Heart right ventricle (tissue), 16 donors: ENCODE measurements around the gene ITPKB. TPM values are rescaled to one million over a fixed set of nuclear protein-coding genes. Genes with fewer than 3 reads are reported as not detected.
A peak's percentile ranks its signal among the peaks of the same experiment; 100 is the strongest.

Experiments
- ATAC-seq, 8 donors: fragments of 200-7000 bp; cut with Tn5 transposase; one replicate each; pipeline ENCODE4 v1.9.1; 2020; ENCODE audit warnings: mild to moderate bottlenecking in 8 of 8, moderate library complexity in 8 of 8, moderate number of reproducible peaks in 1 of 8
- DNase-seq, 2 donors: peaks; one replicate each; pipeline ENCODE4 v3.0.0-alpha.2; 2020
- H3K27ac ChIP-seq, 10 donors: fragments of 200-600 bp; sonication (generic) in 2 of 10; one replicate each; pipeline versions ENCODE4 v1.5.0 to v1.8.0; 2020 to 2022; ENCODE audit warnings: mild to moderate bottlenecking in 3 of 10
- H3K27me3 ChIP-seq, 7 donors: fragments of 200-600 bp; one replicate each; pipeline ENCODE4 v1.8.0; 2021 to 2022; ENCODE audit warnings: mild to moderate bottlenecking in 2 of 7
- H3K36me3 ChIP-seq, 9 donors: fragments of 200-600 bp; sonication (generic) in 1 of 9; one replicate each; pipeline versions ENCODE4 v1.5.0 to v1.8.0; 2020 to 2022; ENCODE audit warnings: mild to moderate bottlenecking in 2 of 9
- H3K4me1 ChIP-seq, 9 donors: fragments of 200-600 bp; sonication (generic) in 1 of 9; one replicate each; pipeline versions ENCODE4 v1.5.0 to v1.8.0; 2020 to 2022; ENCODE audit warnings: mild to moderate bottlenecking in 4 of 9
- H3K4me3 ChIP-seq, 10 donors: fragments of 200-600 bp; sonication (generic) in 2 of 10; one replicate each; pipeline versions ENCODE4 v1.5.0 to v1.8.0; 2020 to 2022; ENCODE audit warnings: mild to moderate bottlenecking in 7 of 10, moderate library complexity in 2 of 10
- H3K9me3 ChIP-seq, 11 donors: fragments of 200-600 bp in 10 of 11; sonication (generic) in 2 of 11; one replicate each; pipeline versions ENCODE4 v1.5.0 to v1.8.0; 2013 to 2022; ENCODE audit warnings: mild to moderate bottlenecking in 2 of 11, control low read depth in 1 of 11, moderate library complexity in 1 of 11
- CTCF ChIP-seq, 9 donors: fragments of 200-600 bp; sonication (generic) in 2 of 9; IDR thresholded peaks; one replicate each; pipeline versions ENCODE4 v1.5.0 to v1.8.0; 2021 to 2022; ENCODE audit warnings: antibody characterized with exemption in 9 of 9, mild to moderate bottlenecking in 5 of 9, moderate library complexity in 1 of 9
- WGBS, 2 donors: extraction: QIAGEN DNeasy Blood & Tissue Kit; methylation state at CpG; one replicate each; pipeline ENCODE4 v1.1.7; 2013; ENCODE audit warnings: inconsistent platforms in 1 of 2; 5-methylcytosine and 5-hydroxymethylcytosine counted together
- intact Hi-C, 10 donors: fragments of 100-400 bp; cut with DNase I; formaldehyde crosslinking; loops; one replicate each; pipeline versions ENCODE4 v1.11.1 to v1.14.2; 2022
- long read RNA-seq, 3 donors: library from polyadenylated mRNA; unstranded; transcript quantifications; one replicate each; pipeline ENCODE4 v2.0.0, GENCODE V29; 2020 to 2021
- polyA plus RNA-seq, 2 donors: library from polyadenylated mRNA; stranded (reverse); fragments of 200-250 nt; gene quantifications; one replicate each; pipeline ENCODE4 v1.2.3, GENCODE V29; 2013
- total RNA-seq, 10 donors: library from RNA; stranded (reverse); fragmentation: NEBNext Ultra II Directional in 3 of 10; extraction: Animal tissue kit (Norgen Biotek cat#: 25700) in 3 of 10; gene quantifications; one replicate each; pipeline versions ENCODE4 v1.2.1 to v1.2.4, GENCODE V29; 2021 to 2023
- donor health status: Arrhythmogenic right ventricular cardiomyopathy.
- donor health status: ischemic (EF 13 %, LVEDD 7.1; RV severe dilation, severe dysfunction).
- donor health status: healthy with polysubstance abuse.
- donor health status: DM: no; HTN: yes; CAD: no.
- donor health status: DM: no; HTN: no; CAD: no.
- donor health status: ischemic (EF 25% LVEDD 6.9; RV normal size, moderate dysfunction).
- donor health status: ischemic (EF 25% LVEDD 5.7; RV mildly dilated, moderate dysfunction).
- donor health status: healthy.
- donor health status: DM: yes; HTN: yes; CAD: no.
- donor health status: Ischemic cardiomyopathy.
- donor health status: ischemic (EF 35%, LVEDD 5.7; RV mildly dilated, moderate dysfunction).
- donor health status: nonischemic (EF 11% LVEDD 7.7; RV severe dilation, severe dysfunction).
- donor health status: DM: yes; HTN: yes; CAD: no.
- donor health status: PGD.
- donor health status: ischemic (EF 29% LVEDD 5.4; RV normal size, mild dysfunction).
- donor health status: nonischemic (EF 23%, LVEDD 6.1; RV moderate dilation, normal function).

The ITPKB gene
- total RNA-seq, result 10 to 100 TPM; 12.1 to 30.5 (median 16.6) TPM
- 10 to 100 TPM in 1 of 2 donors, 1 to 10 TPM in 1; 4.5 to 17.0 TPM for polyA plus RNA-seq
- long read RNA-seq, donor 1, full-length matches to known transcripts, result 8 of 27 reads
- long read RNA-seq, donor 1, partial matches to known transcripts, result 5 of 27 reads
- long read RNA-seq, donor 1, other reads (novel, unspliced or antisense), result 14 of 27 reads
- long read RNA-seq, donor 2, full-length matches to known transcripts, result 15 of 38 reads
- long read RNA-seq, donor 2, partial matches to known transcripts, result 4 of 38 reads
- long read RNA-seq, donor 2, other reads (novel, unspliced or antisense), result 19 of 38 reads
- long read RNA-seq, donor 3, full-length matches to known transcripts, result 3 of 10 reads
- long read RNA-seq, donor 3, partial matches to known transcripts, result 5 of 10 reads
- long read RNA-seq, donor 3, other reads (novel, unspliced or antisense), result 2 of 10 reads

- WGBS, 2 donors, result 5 to 7% methylated on average over 23 of the region's 23 CpGs
- intact Hi-C loops, result loop anchor here (2.0 to 10.0 kb wide), 13 partner anchors 37 to 104 kb away; no protein-coding TSS in a partner anchor
Measured at GRCh38 chr1:226738995-226739695, at the start of gene ITPKB. Gene ITPKB (minus strand): TSS chr1:226739282. CDS start chr1:226737458, 1,824 bp downstream.

GRCh38 chr1:226787638-226788037 lies 48.6 kb upstream of the ITPKB start:
- 95 to 96% methylated on average over 7 of the region's 7 CpGs for WGBS, 2 donors
- H3K36me3 ChIP-seq, result no peaks in the 10 kb centered on the region
- no peaks in the 10 kb centered on the region for H3K9me3 ChIP-seq
- ATAC-seq (no peak), DNase-seq (no peak)
- no peak overlapping the region for H3K27ac ChIP-seq
- no peak for TF ChIP-seq CTCF (IDR thresholded peaks at IDR 0.05)
- peaks cover 0 to 13% (median 6%) of the 10 kb centered on the region in 9 donors for H3K4me1 ChIP-seq
- no peaks in the 10 kb centered on the region for H3K27me3 ChIP-seq
- H3K4me3 ChIP-seq, result no peak overlapping the region
- intact Hi-C loops, result no loop called here

More at GRCh38 chr1:226738995-226739695, at the start of gene ITPKB:
- no peak for TF ChIP-seq CTCF (IDR thresholded peaks at IDR 0.05)
- peaks cover 0 to 30% (median 3%) of the 10 kb centered on the region in 9 donors for H3K36me3 ChIP-seq
- DNase-seq (peak; percentile 44 to 84), ATAC-seq (peak; percentile 38 to 76 (median 64))
- peaks cover 4 to 46% (median 37%) of the 10 kb centered on the region in 9 donors for H3K4me1 ChIP-seq
- H3K27me3 ChIP-seq, result no peaks in the 10 kb centered on the region
- H3K27ac ChIP-seq, result peak within 1 kb of the TSS; percentile 73 to 97 (median 91)
- H3K9me3 ChIP-seq, result peaks cover 0 to 20% (median 0%) of the 10 kb centered on the region in 11 donors
- H3K4me3 ChIP-seq, result peak within 1 kb of the TSS; percentile 54 to 98 (median 82)

- H3K4me1 ChIP-seq, result peaks cover 0 to 13% (median 6%) of the 10 kb centered on the region in 9 donors
- ATAC-seq, result no peak
- H3K4me3 ChIP-seq, result no peak overlapping the region
- no peak for DNase-seq
- no peaks in the 10 kb centered on the region for H3K27me3 ChIP-seq
- no peak for TF ChIP-seq CTCF (IDR thresholded peaks at IDR 0.05)
- intact Hi-C loops, result no loop called here
- H3K9me3 ChIP-seq, result no peaks in the 10 kb centered on the region
- 85 to 90% methylated on average over 2 of the region's 2 CpGs for WGBS, 2 donors
- no peaks in the 10 kb centered on the region for H3K36me3 ChIP-seq
- no peak overlapping the region for H3K27ac ChIP-seq
Measured at GRCh38 chr1:226787071-226787470, 48.0 kb upstream of the ITPKB start.

GRCh38 chr1:226786550-226786949 lies 47.5 kb upstream of the ITPKB start:
- Histone ChIP-seq H3K36me3 (no peaks in the 10 kb centered on the region), H3K4me3 (no peak overlapping the region), H3K9me3 (no peaks in the 10 kb centered on the region), H3K27me3 (no peaks in the 10 kb centered on the region), H3K4me1 (peaks cover 0 to 13% (median 6%) of the 10 kb centered on the region in 9 donors), H3K27ac (no peak overlapping the region)
- intact Hi-C loops, result no loop called here
- no peak for DNase-seq
- WGBS, 2 donors, result 93 to 99% methylated on average over 3 of the region's 3 CpGs
- TF ChIP-seq CTCF (IDR thresholded peaks at IDR 0.05), result no peak
- no peak for ATAC-seq
